ENCODE results near the gene METAP2. TPM values are rescaled to one million over a fixed set of nuclear protein-coding genes. Genes with fewer than 3 reads are reported as not detected.

Gene METAP2
- total RNA-seq, 3 donors from 2014 or later (not counting 1 experiment from before 2014, with no cell fraction given): 45.6 to 56.1 (median 45.8) TPM

DNA sequence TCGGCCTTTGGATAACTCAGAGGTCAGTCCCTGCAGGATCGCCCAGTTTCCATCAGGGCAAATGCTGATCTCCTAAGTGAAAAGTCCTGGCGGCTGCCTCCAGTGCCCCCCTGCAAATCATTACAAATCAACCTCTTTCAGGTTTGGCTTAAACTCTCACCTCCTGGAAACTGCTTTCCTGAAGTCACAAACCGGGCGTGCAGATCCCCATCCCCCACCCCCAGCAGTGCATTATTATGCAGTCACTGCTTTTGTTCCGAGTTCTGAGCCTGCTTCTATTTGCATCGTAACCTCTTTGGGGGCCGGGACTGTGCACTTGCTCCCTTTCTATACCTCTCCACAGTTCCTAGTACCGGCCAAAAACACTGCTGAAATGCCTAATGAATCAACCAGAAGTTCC lies 77.4 kb downstream of the METAP2 start, which contains the start of gene USP44:
Gene USP44, minus strand, starts transcription at position 172 of the 400 bp plus-strand sequence. CDS start 17,220 bp downstream, outside the sequence.
- H3K27ac Mint-ChIP-seq: peak within 1 kb of the TSS in 1 of 2 donors; percentile 50
- Histone ChIP-seq H3K9me3 (ENCODE audit: control insufficient read depth, insufficient read depth, low read length) (no peaks in the 10 kb centered on the region), H3K4me1 (ENCODE audit: control insufficient read depth, insufficient read depth, low read length) (peaks cover 6% of the 10 kb centered on the region), H3K27ac (ENCODE audit: low read length) (no peak within 1 kb of the TSS), H3K4me3 (ENCODE audit: low read length) (no peak within 1 kb of the TSS), H3K36me3 (ENCODE audit: control insufficient read depth, insufficient read depth, low read length) (no peaks in the 10 kb centered on the region), H3K27me3 (ENCODE audit: control insufficient read depth, insufficient read depth, low read length) (peaks cover 4% of the 10 kb centered on the region)
- no peaks in the 10 kb centered on the region for H3K9me3 Mint-ChIP-seq
- peaks cover 27 to 35% of the 10 kb centered on the region in 2 donors for H3K27me3 Mint-ChIP-seq (ENCODE audit: low read depth in 2 of 2)
- DNase-seq: no peak
- H3K36me3 Mint-ChIP-seq: no peaks in the 10 kb centered on the region
- peaks cover 0 to 16% of the 10 kb centered on the region in 2 donors for H3K4me1 Mint-ChIP-seq
- no peak for ATAC-seq
- WGBS (ENCODE audit: insufficient coverage): 85% methylated on average over 9 of the region's 9 CpGs
- H3K4me3 Mint-ChIP-seq: peak within 1 kb of the TSS; percentile 35
- intact Hi-C loops (cut with micrococcal nuclease): no loop called here
- TF ChIP-seq, protein P1, sequence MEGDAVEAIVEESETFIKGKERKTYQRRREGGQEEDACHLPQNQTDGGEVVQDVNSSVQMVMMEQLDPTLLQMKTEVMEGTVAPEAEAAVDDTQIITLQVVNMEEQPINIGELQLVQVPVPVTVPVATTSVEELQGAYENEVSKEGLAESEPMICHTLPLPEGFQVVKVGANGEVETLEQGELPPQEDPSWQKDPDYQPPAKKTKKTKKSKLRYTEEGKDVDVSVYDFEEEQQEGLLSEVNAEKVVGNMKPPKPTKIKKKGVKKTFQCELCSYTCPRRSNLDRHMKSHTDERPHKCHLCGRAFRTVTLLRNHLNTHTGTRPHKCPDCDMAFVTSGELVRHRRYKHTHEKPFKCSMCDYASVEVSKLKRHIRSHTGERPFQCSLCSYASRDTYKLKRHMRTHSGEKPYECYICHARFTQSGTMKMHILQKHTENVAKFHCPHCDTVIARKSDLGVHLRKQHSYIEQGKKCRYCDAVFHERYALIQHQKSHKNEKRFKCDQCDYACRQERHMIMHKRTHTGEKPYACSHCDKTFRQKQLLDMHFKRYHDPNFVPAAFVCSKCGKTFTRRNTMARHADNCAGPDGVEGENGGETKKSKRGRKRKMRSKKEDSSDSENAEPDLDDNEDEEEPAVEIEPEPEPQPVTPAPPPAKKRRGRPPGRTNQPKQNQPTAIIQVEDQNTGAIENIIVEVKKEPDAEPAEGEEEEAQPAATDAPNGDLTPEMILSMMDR (IDR thresholded peaks at IDR 0.05): no peak

DNA sequence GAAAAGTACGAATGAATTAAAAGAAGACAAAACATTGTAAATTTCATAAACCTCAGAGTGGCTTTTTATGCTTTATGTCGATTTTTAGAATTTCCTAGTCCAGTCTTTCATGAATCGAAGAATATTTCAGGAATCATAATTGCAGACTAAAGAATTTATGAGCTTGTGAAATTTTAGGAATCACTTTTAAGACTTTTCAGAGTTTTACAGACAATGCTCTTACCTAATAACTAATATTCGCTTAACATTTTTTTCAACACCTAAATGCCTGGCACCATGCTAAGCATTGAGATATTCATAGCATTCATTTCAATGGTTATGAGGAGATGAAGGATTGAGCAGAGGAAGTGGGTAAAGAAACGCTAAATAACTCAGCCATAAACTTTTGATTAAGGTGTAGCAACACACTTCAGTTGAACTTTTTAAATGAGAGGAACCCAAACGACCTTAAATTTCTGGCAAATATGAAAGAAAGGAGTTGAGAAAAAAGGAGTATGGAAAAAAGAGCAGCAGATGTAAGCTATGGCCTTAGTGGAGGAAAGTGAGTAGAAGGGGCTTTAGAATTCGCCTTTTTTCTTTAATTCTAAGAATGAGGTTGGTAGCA lies 78.1 kb downstream of the METAP2 start:
- DNase-seq (peak in 1 of 2 donors; percentile 30), ATAC-seq (no peak)
- TF ChIP-seq, protein P1 (IDR thresholded peaks at IDR 0.05): no peak
- H3K27ac Mint-ChIP-seq: peak overlapping the region in 1 of 2 donors; percentile 50
- H3K36me3 Mint-ChIP-seq: no peaks in the 10 kb centered on the region
- intact Hi-C loops (cut with micrococcal nuclease): no loop called here
- peaks cover 0 to 16% of the 10 kb centered on the region in 2 donors for H3K4me1 Mint-ChIP-seq
- H3K27me3 Mint-ChIP-seq (ENCODE audit: low read depth in 2 of 2): peaks cover 21 to 28% of the 10 kb centered on the region in 2 donors
- Histone ChIP-seq H3K9me3 (ENCODE audit: control insufficient read depth, insufficient read depth, low read length) (no peaks in the 10 kb centered on the region), H3K4me3 (ENCODE audit: low read length) (no peak overlapping the region), H3K36me3 (ENCODE audit: control insufficient read depth, insufficient read depth, low read length) (no peaks in the 10 kb centered on the region), H3K27ac (ENCODE audit: low read length) (no peak overlapping the region), H3K4me1 (ENCODE audit: control insufficient read depth, insufficient read depth, low read length) (peaks cover 6% of the 10 kb centered on the region), H3K27me3 (ENCODE audit: control insufficient read depth, insufficient read depth, low read length) (peaks cover 4% of the 10 kb centered on the region)
- H3K9me3 Mint-ChIP-seq: no peaks in the 10 kb centered on the region
- peak overlapping the region; percentile 35 for H3K4me3 Mint-ChIP-seq
- WGBS (ENCODE audit: insufficient coverage): 76% methylated on average over 4 of the region's 7 CpGs

DNA sequence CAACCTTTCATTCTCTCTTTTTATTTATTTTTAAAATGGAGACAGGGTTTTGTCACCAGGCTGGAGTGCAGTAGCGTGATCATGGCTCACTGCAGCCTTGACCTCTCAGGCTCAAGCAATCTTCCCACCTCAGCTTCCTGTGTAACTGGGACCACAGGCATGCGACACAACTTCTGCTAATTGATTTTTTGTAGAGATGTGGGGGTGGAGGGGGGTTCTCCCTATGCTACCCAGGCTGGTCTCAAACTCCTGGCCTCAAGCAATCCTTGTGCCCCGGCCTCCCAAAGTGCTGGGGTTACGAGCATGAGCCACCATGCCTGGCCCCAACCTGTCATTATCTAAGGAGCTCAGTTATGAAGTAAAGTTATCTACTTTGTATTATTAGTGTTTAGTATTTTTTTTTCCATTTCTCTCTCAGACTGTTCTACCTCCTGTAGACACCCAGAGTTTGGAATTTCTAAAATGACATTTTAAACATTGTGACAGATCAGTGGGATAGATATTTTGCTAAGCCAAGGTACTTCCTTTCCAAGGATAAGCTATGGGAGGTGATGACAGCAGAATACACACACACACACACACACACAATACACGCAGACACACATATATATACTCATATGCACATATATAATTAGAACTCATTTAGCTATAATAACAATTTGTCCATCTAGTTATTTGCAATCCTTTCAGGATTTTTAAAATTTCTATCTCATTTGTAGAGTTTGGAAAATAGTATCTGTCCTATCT lies 79.4 kb downstream of the METAP2 start:
- peaks cover 0 to 8% of the 10 kb centered on the region in 2 donors for H3K4me1 Mint-ChIP-seq
- intact Hi-C loops (cut with micrococcal nuclease): no loop called here
- H3K9me3 Mint-ChIP-seq: no peaks in the 10 kb centered on the region
- no peak for ATAC-seq
- H3K36me3 ChIP-seq (ENCODE audit: control insufficient read depth, insufficient read depth, low read length): no peaks in the 10 kb centered on the region
- no peak overlapping the region for H3K27ac Mint-ChIP-seq
- H3K27ac ChIP-seq (ENCODE audit: low read length): no peak overlapping the region
- H3K27me3 ChIP-seq (ENCODE audit: control insufficient read depth, insufficient read depth, low read length): peaks cover 4% of the 10 kb centered on the region
- no peaks in the 10 kb centered on the region for H3K36me3 Mint-ChIP-seq
- DNase-seq: no peak
- H3K27me3 Mint-ChIP-seq (ENCODE audit: low read depth in 2 of 2): peaks cover 15 to 20% of the 10 kb centered on the region in 2 donors
- peak overlapping the region; percentile 61 for H3K4me3 Mint-ChIP-seq
- 53% methylated on average over 3 of the region's 5 CpGs for WGBS (ENCODE audit: insufficient coverage)
- no peak overlapping the region for H3K4me3 ChIP-seq (ENCODE audit: low read length)
- no peaks in the 10 kb centered on the region for H3K9me3 ChIP-seq (ENCODE audit: control insufficient read depth, insufficient read depth, low read length)
- H3K4me1 ChIP-seq (ENCODE audit: control insufficient read depth, insufficient read depth, low read length): peaks cover 3% of the 10 kb centered on the region
- TF ChIP-seq, protein P1 (IDR thresholded peaks at IDR 0.05): no peak
